ENCODE measurements around the gene ICE1. TPM values are rescaled to one million over a fixed set of nuclear protein-coding genes. Genes with fewer than 3 reads are reported as not detected.
"Not testable (repeated sequence)": the region's sequence is repeated elsewhere in the genome, so short reads cannot be mapped to it uniquely, and the experiment has no call there.

ICE1 gene
- total RNA-seq, 1 donor from 2014 or later = 37.8 TPM

- DNase-seq (ENCODE audit: extremely low spot score, unreplicated experiment) = no peak
- Mint-ChIP-seq H3K27ac (no peak overlapping the region), H3K9me3 (peaks cover 4% of the 10 kb centered on the region), H3K27me3 (peaks cover 20% of the 10 kb centered on the region), H3K4me1 (ENCODE audit: unreplicated experiment) (no peaks in the 10 kb centered on the region), H3K4me3 (no peak overlapping the region), H3K36me3 (no peaks in the 10 kb centered on the region)
- no peak for TF ChIP-seq CTCF (conservative IDR thresholded peaks at IDR 0.05)
Measured at GRCh38 chr5:5511904-5512416, 89.5 kb downstream of the ICE1 start.

GRCh38 chr5:5512543-5512942, 90.1 kb downstream of the ICE1 start:
- H3K27me3 Mint-ChIP-seq = peaks cover 17% of the 10 kb centered on the region
- H3K36me3 Mint-ChIP-seq = no peaks in the 10 kb centered on the region
- no peak for TF ChIP-seq CTCF (conservative IDR thresholded peaks at IDR 0.05)
- no peaks in the 10 kb centered on the region for H3K4me1 Mint-ChIP-seq (ENCODE audit: unreplicated experiment)
- H3K4me3 Mint-ChIP-seq = no peak overlapping the region
- peaks cover 4% of the 10 kb centered on the region for H3K9me3 Mint-ChIP-seq
- H3K27ac Mint-ChIP-seq = no peak overlapping the region
- no peak for DNase-seq (ENCODE audit: extremely low spot score, unreplicated experiment)

- H3K36me3 Mint-ChIP-seq; H3K4me1 Mint-ChIP-seq (ENCODE audit: unreplicated experiment); H3K4me3 Mint-ChIP-seq; H3K27ac Mint-ChIP-seq; DNase-seq (ENCODE audit: extremely low spot score, unreplicated experiment); H3K9me3 Mint-ChIP-seq; H3K27me3 Mint-ChIP-seq: not testable (repeated sequence)
Measured at GRCh38 chr5:5520622-5521021, 98.1 kb downstream of the ICE1 start.

- no peak overlapping the region for H3K27ac Mint-ChIP-seq
- H3K9me3 Mint-ChIP-seq = peaks cover 4% of the 10 kb centered on the region
- peaks cover 7% of the 10 kb centered on the region for H3K4me1 Mint-ChIP-seq (ENCODE audit: unreplicated experiment)
- DNase-seq (ENCODE audit: extremely low spot score, unreplicated experiment) = no peak
- no peaks in the 10 kb centered on the region for H3K27me3 Mint-ChIP-seq
- H3K36me3 Mint-ChIP-seq = no peaks in the 10 kb centered on the region
- no peak for TF ChIP-seq CTCF (conservative IDR thresholded peaks at IDR 0.05)
- no peak overlapping the region for H3K4me3 Mint-ChIP-seq
Measured at GRCh38 chr5:5521029-5521428, 98.6 kb downstream of the ICE1 start.

GRCh38 chr5:5521478-5521877, 99.0 kb downstream of the ICE1 start:
- Mint-ChIP-seq H3K4me1 (ENCODE audit: unreplicated experiment) (peaks cover 7% of the 10 kb centered on the region), H3K27ac (no peak overlapping the region), H3K4me3 (no peak overlapping the region), H3K27me3 (no peaks in the 10 kb centered on the region), H3K36me3 (no peaks in the 10 kb centered on the region), H3K9me3 (peaks cover 4% of the 10 kb centered on the region)
- no peak for DNase-seq (ENCODE audit: extremely low spot score, unreplicated experiment)
- no peak for TF ChIP-seq CTCF (conservative IDR thresholded peaks at IDR 0.05)

- no peaks in the 10 kb centered on the region for H3K36me3 Mint-ChIP-seq
- no peak overlapping the region for H3K4me3 Mint-ChIP-seq
- DNase-seq (ENCODE audit: extremely low spot score, unreplicated experiment) = no peak
- TF ChIP-seq CTCF (conservative IDR thresholded peaks at IDR 0.05) = no peak
- H3K27me3 Mint-ChIP-seq = no peaks in the 10 kb centered on the region
- H3K9me3 Mint-ChIP-seq = peaks cover 4% of the 10 kb centered on the region
- H3K4me1 Mint-ChIP-seq (ENCODE audit: unreplicated experiment) = peaks cover 7% of the 10 kb centered on the region
- H3K27ac Mint-ChIP-seq = no peak overlapping the region
Measured at GRCh38 chr5:5522336-5522735, 99.9 kb downstream of the ICE1 start.
